Right lobe of liver (tissue), 4 donors: Measurements from ENCODE around the gene KLHL6.

Experiments
- CTCF ChIP-seq, 4 donors: fragments of 200-600 bp in 3 of 4; fragments of 450-650 bp in 1 of 4; IDR thresholded peaks; one replicate each; pipeline versions ENCODE4 v1.5.1 to v1.8.0; 2016 to 2022; ENCODE audit warnings: antibody characterized with exemption in 4 of 4, mild to moderate bottlenecking in 2 of 4
- POLR2A ChIP-seq: fragments of 450-650 bp; IDR thresholded peaks from one replicate; pipeline ENCODE4 v1.6.1; 2017; ENCODE audit warnings: antibody characterized with exemption, mild to moderate bottlenecking
- donor health status: DM: no; HTN: no; CAD: no.
- donor health status: DM: no; HTN: no; CAD: no.
- donor health status: DM: no; HTN: yes; CAD: no.

- TF ChIP-seq CTCF (IDR thresholded peaks at IDR 0.05): no peak
- no peak for TF ChIP-seq POLR2A
Observed at GRCh38 chr3:183489455-183490210, 65.9 kb downstream of the KLHL6 start.
